Activated CD8-positive, alpha-beta T cell treated with anti-CD3 and anti-CD28 coated beads for 36 hours (primary cell): ENCODE results near the gene RBM25. TPM values are rescaled to one million over a fixed set of nuclear protein-coding genes. Genes with fewer than 3 reads are reported as not detected.

Experiments
- ATAC-seq: fragments of 200-7000 bp; cut with Tn5 transposase; one replicate; pipeline ENCODE4 v1.10.0; 2021; ENCODE audit warnings: mild to moderate bottlenecking, moderate library complexity
- CTCF ChIA-PET: fragments of 350-600 bp; sonication (Branson Sonifier 250); formaldehyde crosslinking; loops from one replicate; lab custom pipeline; 2021; ENCODE audit warnings: antibody characterized with exemption; lab: Charles Lee
- POLR2A ChIA-PET: fragments of 350-600 bp; sonication (Branson Sonifier 250); formaldehyde crosslinking; loops from one replicate; lab custom pipeline; 2021; ENCODE audit warnings: antibody characterized with exemption; lab: Charles Lee
- DNase-seq: peaks from one replicate; pipeline ENCODE4 v3.0.0-alpha.2; 2020
- H3K27ac Mint-ChIP-seq: one replicate; pipeline ENCODE4 v1.8.0; 2021; ENCODE audit warnings: mild to moderate bottlenecking, mixed read lengths
- H3K27me3 Mint-ChIP-seq: one replicate; pipeline ENCODE4 v1.8.0; 2021; ENCODE audit warnings: mixed read lengths
- H3K36me3 Mint-ChIP-seq: one replicate; pipeline ENCODE4 v1.8.0; 2021; ENCODE audit warnings: low read depth, mixed read lengths
- H3K4me1 Mint-ChIP-seq: one replicate; pipeline ENCODE4 v1.8.0; 2021; ENCODE audit warnings: low read depth, mixed read lengths
- H3K4me3 Mint-ChIP-seq: one replicate; pipeline ENCODE4 v1.8.0; 2021; ENCODE audit warnings: mild to moderate bottlenecking, moderate library complexity, mixed read lengths
- H3K9me3 Mint-ChIP-seq: one replicate; pipeline ENCODE4 v1.8.0; 2021; ENCODE audit warnings: mixed read lengths
- CTCF ChIP-seq: fragments of 200-600 bp; IDR thresholded peaks from one replicate; pipeline ENCODE4 v1.8.0; 2022; ENCODE audit warnings: antibody characterized with exemption, mild to moderate bottlenecking
- intact Hi-C: fragments of 100-400 bp; cut with micrococcal nuclease; formaldehyde crosslinking; loops from one replicate; pipeline ENCODE4 v1.10.0; 2022
- total RNA-seq, 2 experiments: library from RNA; stranded (reverse); gene quantifications; one replicate each; pipeline ENCODE4 v1.2.3, GENCODE V29; 2021

Gene RBM25
- total RNA-seq, 2 experiments from 2014 or later = 101 to 104 TPM

- Mint-ChIP-seq H3K4me1 (peaks cover 14% of the 10 kb centered on the region), H3K9me3 (peaks cover 17% of the 10 kb centered on the region), H3K27me3 (no peaks in the 10 kb centered on the region), H3K4me3 (no peak overlapping the region), H3K36me3 (peaks cover 21% of the 10 kb centered on the region), H3K27ac (no peak overlapping the region)
- TF ChIP-seq CTCF = no peak
- intact Hi-C loops = no loop called here
- ATAC-seq (no peak), DNase-seq (no peak)
- ChIA-PET CTCF (no interaction called here), POLR2A (interaction anchor here (2.6 kb wide), 1 partner anchor 8 kb away, joined by 19 read pairs; no protein-coding TSS in a partner anchor)
These were observed 75.5 kb downstream of the RBM25 start for GRCh38 chr14:73133795-73134194.

GRCh38 chr14:73136085-73136386 is 77.7 kb downstream of the RBM25 start:
- peaks cover 25% of the 10 kb centered on the region for H3K36me3 Mint-ChIP-seq
- TF ChIP-seq CTCF = no peak
- ATAC-seq = no peak
- peaks cover 17% of the 10 kb centered on the region for H3K9me3 Mint-ChIP-seq
- ChIA-PET POLR2A (interaction anchor here (0.5 to 2.6 kb wide), 5 partner anchors 10 to 77 kb away, joined by 3 to 19 read pairs (median 11); partner anchors contain the start of gene RBM25), CTCF (interaction anchor here (0.7 to 1.5 kb wide), 5 partner anchors 10 to 336 kb away, joined by 3 to 4 read pairs (median 4); partner anchors contain the start of gene RBM25)
- H3K4me1 Mint-ChIP-seq = peaks cover 21% of the 10 kb centered on the region
- peak overlapping the region; percentile 94 for H3K27ac Mint-ChIP-seq
- peak overlapping the region; percentile 85 for H3K4me3 Mint-ChIP-seq
- no peak for DNase-seq
- H3K27me3 Mint-ChIP-seq = no peaks in the 10 kb centered on the region
- intact Hi-C loops = no loop called here

- peaks cover 23% of the 10 kb centered on the region for H3K4me1 Mint-ChIP-seq
- intact Hi-C loops = no loop called here
- H3K27me3 Mint-ChIP-seq = no peaks in the 10 kb centered on the region
- TF ChIP-seq CTCF = no peak
- ChIA-PET CTCF (interaction anchor here (0.7 to 1.5 kb wide), 5 partner anchors 11 to 335 kb away, joined by 3 to 4 read pairs (median 4); partner anchors contain the start of gene RBM25), POLR2A (interaction anchor here (0.6 to 2.6 kb wide), 5 partner anchors 10 to 340 kb away, joined by 3 to 19 read pairs (median 11); partner anchors contain the start of gene RBM25)
- peaks cover 16% of the 10 kb centered on the region for H3K9me3 Mint-ChIP-seq
- H3K4me3 Mint-ChIP-seq = peak within 1 kb of the TSS; percentile 85
- DNase-seq = peak; percentile 99
- peak within 1 kb of the TSS; percentile 94 for H3K27ac Mint-ChIP-seq
- peaks cover 26% of the 10 kb centered on the region for H3K36me3 Mint-ChIP-seq
- peak; percentile 99 for ATAC-seq
These were observed 78.3 kb downstream of the RBM25 start, which contains the start of gene PSEN1 for GRCh38 chr14:73136387-73137225. Gene PSEN1, plus strand, starts transcription at chr14:73136507. Its CDS starts 11,513 bp downstream, at chr14:73148020.

GRCh38 chr14:73140811-73141323 is 82.5 kb downstream of the RBM25 start:
- DNase-seq = no peak
- no peaks in the 10 kb centered on the region for H3K27me3 Mint-ChIP-seq
- intact Hi-C loops = no loop called here
- ChIA-PET POLR2A (no interaction called here), CTCF (no interaction called here)
- H3K4me1 Mint-ChIP-seq = peaks cover 33% of the 10 kb centered on the region
- ATAC-seq = no peak
- H3K4me3 Mint-ChIP-seq = no peak overlapping the region
- TF ChIP-seq CTCF = no peak
- H3K9me3 Mint-ChIP-seq = no peaks in the 10 kb centered on the region
- H3K27ac Mint-ChIP-seq = peak overlapping the region; percentile 73
- peaks cover 14% of the 10 kb centered on the region for H3K36me3 Mint-ChIP-seq
